CD4-positive, alpha-beta T cell treated with Interferon alpha-2 for 1 hour (primary cell): Measurements from ENCODE around the gene TMEM174.
"Not testable (repeated sequence)": the region's sequence is repeated elsewhere in the genome, so short reads cannot be mapped to it uniquely, and the experiment has no call there.

Source experiments
- DNase-seq, 2 donors: peaks; one replicate each; pipeline ENCODE4 v3.0.0-alpha.2; 2020 to 2022

The TMEM174 gene

GRCh38 chr5:73197637-73198257 lies 24.8 kb downstream of the TMEM174 start:
- no peak for DNase-seq

GRCh38 chr5:73198833-73199592 lies 26.0 kb downstream of the TMEM174 start:
- no peak for DNase-seq

GRCh38 chr5:73199671-73200070 lies 26.7 kb downstream of the TMEM174 start:
- DNase-seq: no peak

GRCh38 chr5:73201547-73202513 lies 28.8 kb downstream of the TMEM174 start:
- DNase-seq: peak; percentile 39 to 64

- no peak for DNase-seq
Observed at GRCh38 chr5:73204332-73204731, 31.3 kb downstream of the TMEM174 start.

- no peak for DNase-seq
Observed at GRCh38 chr5:73204733-73205132, 31.7 kb downstream of the TMEM174 start.

GRCh38 chr5:73205305-73205704 lies 32.3 kb downstream of the TMEM174 start:
- DNase-seq: no peak

- DNase-seq: not testable (repeated sequence)
Observed at GRCh38 chr5:73207239-73207638, 34.2 kb downstream of the TMEM174 start.

GRCh38 chr5:73209075-73209474 lies 36.1 kb downstream of the TMEM174 start:
- DNase-seq: not testable (repeated sequence)

- DNase-seq: not testable (repeated sequence)
Observed at GRCh38 chr5:73212693-73213092, 39.7 kb downstream of the TMEM174 start.

GRCh38 chr5:73213566-73213998 lies 40.6 kb downstream of the TMEM174 start:
- DNase-seq: no peak

- DNase-seq: no peak
Observed at GRCh38 chr5:73214306-73214705, 41.3 kb downstream of the TMEM174 start.

GRCh38 chr5:73214996-73215395 lies 42.0 kb downstream of the TMEM174 start:
- DNase-seq: no peak

- no peak for DNase-seq
Observed at GRCh38 chr5:73215531-73215890, 42.5 kb downstream of the TMEM174 start.

GRCh38 chr5:73215891-73216610 lies 43.1 kb downstream of the TMEM174 start:
- DNase-seq: peak; percentile 48 to 67

GRCh38 chr5:73218552-73219171 lies 45.7 kb downstream of the TMEM174 start:
- DNase-seq: no peak

GRCh38 chr5:73219336-73219735 lies 46.3 kb downstream of the TMEM174 start:
- not testable (repeated sequence) for DNase-seq

GRCh38 chr5:73221161-73221560 lies 48.2 kb downstream of the TMEM174 start:
- no peak for DNase-seq

- no peak for DNase-seq
Observed at GRCh38 chr5:73221726-73222125, 48.7 kb downstream of the TMEM174 start.

- no peak for DNase-seq
Observed at GRCh38 chr5:73222173-73222572, 49.2 kb downstream of the TMEM174 start.
